ENCODE measurements around the gene ABCC1.

GRCh38 chr16:16110111-16110490 is 160.7 kb downstream of the ABCC1 start:
- TF ChIP-seq, protein P1, sequence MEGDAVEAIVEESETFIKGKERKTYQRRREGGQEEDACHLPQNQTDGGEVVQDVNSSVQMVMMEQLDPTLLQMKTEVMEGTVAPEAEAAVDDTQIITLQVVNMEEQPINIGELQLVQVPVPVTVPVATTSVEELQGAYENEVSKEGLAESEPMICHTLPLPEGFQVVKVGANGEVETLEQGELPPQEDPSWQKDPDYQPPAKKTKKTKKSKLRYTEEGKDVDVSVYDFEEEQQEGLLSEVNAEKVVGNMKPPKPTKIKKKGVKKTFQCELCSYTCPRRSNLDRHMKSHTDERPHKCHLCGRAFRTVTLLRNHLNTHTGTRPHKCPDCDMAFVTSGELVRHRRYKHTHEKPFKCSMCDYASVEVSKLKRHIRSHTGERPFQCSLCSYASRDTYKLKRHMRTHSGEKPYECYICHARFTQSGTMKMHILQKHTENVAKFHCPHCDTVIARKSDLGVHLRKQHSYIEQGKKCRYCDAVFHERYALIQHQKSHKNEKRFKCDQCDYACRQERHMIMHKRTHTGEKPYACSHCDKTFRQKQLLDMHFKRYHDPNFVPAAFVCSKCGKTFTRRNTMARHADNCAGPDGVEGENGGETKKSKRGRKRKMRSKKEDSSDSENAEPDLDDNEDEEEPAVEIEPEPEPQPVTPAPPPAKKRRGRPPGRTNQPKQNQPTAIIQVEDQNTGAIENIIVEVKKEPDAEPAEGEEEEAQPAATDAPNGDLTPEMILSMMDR (conservative IDR thresholded peaks at IDR 0.05; ENCODE audit: low read depth, low read length), result no peak
- no peak for TF ChIP-seq EZH2phosphoT487 (IDR thresholded peaks at IDR 0.05; ENCODE audit: borderline replicate concordance, low read length)
- no peak for TF ChIP-seq EZH2 (IDR thresholded peaks at IDR 0.05; ENCODE audit: low read length, unreplicated experiment)

All from PC-3 (cell line).